Thymus (tissue), 14 donors: ENCODE results near the gene RAB19. TPM values are rescaled to one million over a fixed set of nuclear protein-coding genes. Genes with fewer than 3 reads are reported as not detected.
A peak's percentile ranks its signal among the peaks of the same experiment; 100 is the strongest.

Experiments
- DNase-seq, 9 donors: peaks; one replicate each; pipeline ENCODE4 v3.0.0-alpha.2; 2013; ENCODE audit warnings: low spot score in 9 of 9, low read depth in 6 of 9, missing footprints in 1 of 9
- H3K27ac ChIP-seq, 2 donors: one replicate each; pipeline ENCODE4 v1.5.1; 2013; ENCODE audit warnings: control low read depth in 1 of 2, low read depth in 1 of 2, low read length in 1 of 2, mild to moderate bottlenecking in 1 of 2, moderate library complexity in 1 of 2
- H3K27me3 ChIP-seq, 2 donors: one replicate each; pipeline ENCODE4 v1.5.1; 2013; ENCODE audit warnings: low read length in 1 of 2; ENCODE audit not compliant: control insufficient read depth in 2 of 2, insufficient read depth in 1 of 2
- H3K36me3 ChIP-seq, 2 donors: one replicate each; pipeline ENCODE4 v1.5.1; 2013; ENCODE audit warnings: low read length in 1 of 2, mild to moderate bottlenecking in 1 of 2, moderate library complexity in 1 of 2; ENCODE audit not compliant: control insufficient read depth in 2 of 2, insufficient read depth in 2 of 2
- H3K4me1 ChIP-seq, 2 donors: one replicate each; pipeline ENCODE4 v1.5.1; 2013; ENCODE audit warnings: low read length in 2 of 2; ENCODE audit not compliant: control insufficient read depth in 2 of 2, insufficient read depth in 2 of 2
- H3K4me3 ChIP-seq, 2 donors: one replicate each; pipeline ENCODE4 v1.5.1; 2013; ENCODE audit warnings: low read length in 2 of 2, control low read depth in 1 of 2, mild to moderate bottlenecking in 1 of 2
- H3K9me3 ChIP-seq, 2 donors: one replicate each; pipeline ENCODE4 v1.5.1; 2013; ENCODE audit warnings: low read length in 1 of 2, mild to moderate bottlenecking in 1 of 2; ENCODE audit not compliant: control insufficient read depth in 2 of 2, insufficient read depth in 1 of 2
- WGBS: extraction: QIAGEN DNeasy Blood & Tissue Kit; methylation state at CpG from one replicate; pipeline ENCODE4 v1.1.7; 2013; 5-methylcytosine and 5-hydroxymethylcytosine counted together
- long read RNA-seq, 10 donors: transcript quantifications; one replicate each; lab custom pipeline, GENCODE V29; 2026
- polyA plus RNA-seq: library from polyadenylated mRNA; stranded (reverse); fragments of 200-250 nt; gene quantifications from one replicate; pipeline ENCODE4 v1.2.3, GENCODE V29; 2013
- total RNA-seq: library from RNA; stranded (reverse); fragments of 120-200 nt; gene quantifications from one replicate; pipeline ENCODE4 v1.2.4, GENCODE V29; 2013
- donor health status: healthy.

Gene RAB19, protein sequence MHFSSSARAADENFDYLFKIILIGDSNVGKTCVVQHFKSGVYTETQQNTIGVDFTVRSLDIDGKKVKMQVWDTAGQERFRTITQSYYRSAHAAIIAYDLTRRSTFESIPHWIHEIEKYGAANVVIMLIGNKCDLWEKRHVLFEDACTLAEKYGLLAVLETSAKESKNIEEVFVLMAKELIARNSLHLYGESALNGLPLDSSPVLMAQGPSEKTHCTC
- total RNA-seq (2.5 TPM), polyA plus RNA-seq (0.50 TPM)
- long read RNA-seq, donor 1 = 0 reads
- long read RNA-seq, donor 2 = 0 reads
- long read RNA-seq, donor 3, partial matches to known transcripts = 0 of 1 reads
- long read RNA-seq, donor 3, other reads (novel, unspliced or antisense) = 0 of 1 reads
- long read RNA-seq, donor 4, partial matches to known transcripts = 0 of 1 reads
- long read RNA-seq, donor 4, other reads (novel, unspliced or antisense) = 0 of 1 reads
- long read RNA-seq, donor 5 = 0 reads
- long read RNA-seq, donor 6 = 0 reads
- long read RNA-seq, donor 7 = 0 reads
- long read RNA-seq, donor 8 = 0 reads
- long read RNA-seq, donor 9, partial matches to known transcripts = 0 of 1 reads
- long read RNA-seq, donor 9, other reads (novel, unspliced or antisense) = 0 of 1 reads
- long read RNA-seq, donor 10, partial matches to known transcripts = 0 of 1 reads
- long read RNA-seq, donor 10, other reads (novel, unspliced or antisense) = 0 of 1 reads

DNA sequence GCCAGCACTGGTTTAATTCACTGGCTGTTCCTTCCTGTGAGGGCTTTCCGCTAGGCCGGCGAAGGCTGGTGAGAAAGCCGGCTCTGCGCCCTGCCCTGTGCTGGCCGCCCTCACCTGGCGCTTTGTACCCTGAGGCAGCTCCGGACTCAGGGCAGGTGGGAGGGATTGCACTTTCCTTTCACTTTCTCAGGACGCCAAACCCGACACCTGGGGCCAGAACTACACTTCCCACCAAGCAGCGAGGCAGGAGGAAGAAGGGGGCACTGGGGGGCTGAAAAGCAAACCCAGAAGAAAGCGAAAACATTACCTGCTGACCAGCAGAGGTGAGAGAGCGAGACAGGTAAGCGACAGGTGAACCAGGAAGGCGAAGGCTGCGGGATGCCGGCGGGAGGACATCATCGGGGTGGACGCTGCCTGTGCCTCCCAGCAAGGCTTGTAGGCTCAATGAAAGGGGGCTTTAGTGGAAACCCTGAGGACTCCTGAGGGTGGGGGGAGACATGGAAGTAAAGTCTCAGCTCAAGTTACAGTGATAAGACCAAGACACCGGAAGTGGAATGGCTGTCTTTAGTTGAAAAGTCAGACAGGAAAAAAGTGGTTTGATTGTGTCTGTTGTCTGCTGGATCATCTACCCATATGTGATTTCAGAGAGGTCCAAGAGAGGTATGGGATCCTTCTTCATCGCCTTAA lies at the start of gene RAB19:
Gene RAB19, plus strand, starts transcription at position 181 of the 687 bp plus-strand sequence. CDS start 3,589 bp downstream, outside the sequence.
- Histone ChIP-seq H3K36me3 (no peaks in the 10 kb centered on the region), H3K9me3 (no peaks in the 10 kb centered on the region), H3K27me3 (no peaks in the 10 kb centered on the region), H3K27ac (peak within 1 kb of the TSS; percentile 83 to 93), H3K4me1 (peaks cover 5 to 13% of the 10 kb centered on the region in 2 donors), H3K4me3 (peak within 1 kb of the TSS; percentile 53 to 66)
- DNase-seq = peak in 5 of 9 donors; percentile 43 to 80 (median 53)
- WGBS = 7% methylated on average over 22 of the region's 22 CpGs

DNA sequence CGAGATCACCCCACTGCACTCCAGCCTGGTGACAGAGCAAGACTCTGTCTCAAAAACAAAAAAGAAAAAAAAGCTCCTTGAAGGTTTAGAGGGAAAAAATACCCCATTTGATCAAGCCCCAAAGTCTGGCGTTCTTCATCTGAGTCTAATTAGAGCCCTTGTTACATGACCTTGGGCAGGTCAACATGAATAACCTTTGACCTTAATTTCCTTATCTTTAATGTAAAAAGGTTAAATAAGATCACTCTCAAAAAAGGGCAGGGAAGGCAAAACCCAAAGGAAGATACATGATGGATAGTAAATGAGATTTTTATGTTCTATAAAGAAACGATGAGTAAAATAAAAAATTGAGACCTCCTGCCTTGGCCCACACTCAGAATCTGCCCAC lies 45.8 kb upstream of the RAB19 start:
- no peak overlapping the region for H3K27ac ChIP-seq

DNA sequence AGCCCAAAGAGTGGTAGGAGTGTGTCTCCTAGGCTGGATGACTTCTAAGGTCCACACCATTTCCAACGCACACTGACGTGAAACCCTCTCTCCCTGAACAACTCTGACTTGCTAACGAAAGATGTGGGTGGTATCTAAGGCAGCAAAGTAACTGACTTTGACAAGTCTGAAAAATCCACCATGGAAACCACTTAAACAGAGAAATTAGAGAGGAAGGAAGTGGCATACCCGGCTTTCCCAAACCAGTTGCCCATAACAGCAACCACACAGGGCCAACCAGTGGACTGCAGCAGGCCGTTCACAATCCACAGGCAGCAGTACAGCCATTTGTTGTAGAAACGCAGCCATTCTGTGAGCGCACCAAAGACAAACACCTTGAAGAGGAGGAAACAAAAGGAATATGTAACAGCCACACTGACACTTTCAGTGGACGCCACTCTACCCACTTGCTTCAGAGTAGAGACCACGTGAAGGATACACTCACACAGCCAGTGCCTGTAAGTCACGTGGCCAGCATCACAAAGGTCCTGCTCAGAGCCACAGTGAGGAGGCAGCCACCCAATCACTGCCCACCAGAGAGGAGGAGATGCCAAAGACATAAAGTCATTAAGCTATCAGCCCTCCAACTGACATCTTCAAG lies 45.3 kb upstream of the RAB19 start:
- no peak for DNase-seq
- Histone ChIP-seq H3K4me1 (peaks cover 0 to 7% of the 10 kb centered on the region in 2 donors), H3K4me3 (no peak overlapping the region), H3K36me3 (peaks cover 22% of the 10 kb centered on the region in 2 donors), H3K9me3 (peaks cover 0 to 3% of the 10 kb centered on the region in 2 donors), H3K27me3 (no peaks in the 10 kb centered on the region), H3K27ac (no peak overlapping the region)
- WGBS = 74% methylated on average over 10 of the region's 10 CpGs

More for the DNA sequence above, 45.8 kb upstream of the RAB19 start:
- H3K36me3 ChIP-seq = peaks cover 22% of the 10 kb centered on the region in 2 donors
- WGBS = 98% methylated on average over 3 of the region's 3 CpGs
- H3K9me3 ChIP-seq = peaks cover 0 to 3% of the 10 kb centered on the region in 2 donors
- H3K4me1 ChIP-seq = peaks cover 0 to 7% of the 10 kb centered on the region in 2 donors
- DNase-seq = no peak
- H3K4me3 ChIP-seq = no peak overlapping the region
- H3K27me3 ChIP-seq = no peaks in the 10 kb centered on the region

DNA sequence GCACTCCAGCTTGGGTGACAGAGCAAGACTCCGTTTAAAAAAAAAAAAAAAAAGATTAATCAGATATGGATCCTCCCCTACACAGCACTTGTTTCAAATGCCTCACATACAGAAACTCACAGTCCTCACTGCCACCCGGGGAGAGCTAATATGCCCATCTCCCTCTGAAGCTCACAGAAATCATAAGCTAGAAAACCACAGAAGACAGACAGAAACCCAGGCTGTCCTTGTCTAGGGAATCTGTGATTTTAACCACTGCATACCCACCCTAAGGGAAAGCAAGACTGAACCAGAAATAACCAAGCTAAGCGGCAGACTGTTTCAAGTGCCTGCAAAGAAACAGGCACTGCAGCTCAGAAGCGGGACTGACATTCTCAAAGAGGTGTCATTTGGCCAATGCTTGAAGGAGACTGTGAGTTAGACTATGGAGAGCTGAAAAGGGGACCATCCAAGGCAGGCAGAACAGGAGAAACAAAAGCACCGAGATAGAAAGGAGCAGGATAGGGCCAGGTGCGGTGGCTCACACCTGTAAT lies 43.1 kb upstream of the RAB19 start:
- Histone ChIP-seq H3K27me3 (no peaks in the 10 kb centered on the region), H3K27ac (no peak overlapping the region), H3K4me3 (no peak overlapping the region), H3K9me3 (peaks cover 0 to 3% of the 10 kb centered on the region in 2 donors), H3K36me3 (peaks cover 18 to 24% of the 10 kb centered on the region in 2 donors), H3K4me1 (peaks cover 0 to 7% of the 10 kb centered on the region in 2 donors)
- no peak for DNase-seq
- 90% methylated on average over 6 of the region's 6 CpGs for WGBS

DNA sequence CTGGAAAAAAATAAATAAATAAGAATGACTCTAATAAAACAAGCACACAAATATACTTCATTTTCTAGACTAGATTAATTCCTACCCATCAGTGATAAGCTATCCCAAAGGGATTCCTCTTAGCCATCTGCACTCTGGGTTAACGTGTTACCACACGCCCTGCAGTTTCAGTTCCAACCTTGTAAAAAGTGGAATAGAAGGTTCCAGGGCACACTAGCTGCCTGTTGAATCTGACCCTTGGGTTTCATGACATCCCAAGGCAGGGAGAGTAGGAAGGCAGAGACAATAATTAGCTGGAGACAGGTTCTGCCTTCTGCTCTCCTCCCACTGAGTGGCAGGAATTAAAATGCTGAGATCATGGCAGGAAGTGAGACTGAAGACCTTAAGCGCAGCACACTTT lies 39.0 kb upstream of the RAB19 start:
- WGBS = 90% methylated on average over 3 of the region's 3 CpGs
- no peaks in the 10 kb centered on the region for H3K27me3 ChIP-seq
- no peak for DNase-seq
- no peaks in the 10 kb centered on the region for H3K4me1 ChIP-seq
- H3K27ac ChIP-seq = no peak overlapping the region
- peaks cover 0 to 3% of the 10 kb centered on the region in 2 donors for H3K9me3 ChIP-seq
- no peak overlapping the region for H3K4me3 ChIP-seq
- H3K36me3 ChIP-seq = peaks cover 16 to 18% of the 10 kb centered on the region in 2 donors

DNA sequence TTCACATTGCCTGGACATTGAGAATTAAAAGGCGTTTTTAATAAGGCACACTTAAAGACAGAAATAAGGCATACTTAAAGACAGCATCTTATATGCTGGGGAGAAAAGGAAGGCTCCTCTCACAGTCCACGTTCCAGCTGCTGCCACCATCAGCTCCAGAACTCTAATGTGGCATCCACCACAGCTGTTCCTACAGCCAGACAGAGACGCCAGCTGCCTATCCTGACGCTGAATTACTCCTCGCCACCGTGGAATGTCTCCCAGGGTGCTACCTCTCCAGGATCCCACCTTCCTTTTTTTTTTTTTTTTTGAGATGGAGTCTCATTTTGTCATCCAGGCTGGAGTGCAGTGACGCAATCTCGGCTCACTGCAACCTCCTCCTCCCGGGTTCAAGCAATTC lies 36.3 kb upstream of the RAB19 start:
- Histone ChIP-seq H3K4me1 (no peaks in the 10 kb centered on the region), H3K36me3 (peaks cover 16 to 18% of the 10 kb centered on the region in 2 donors), H3K27ac (no peak overlapping the region), H3K27me3 (no peaks in the 10 kb centered on the region), H3K4me3 (no peak overlapping the region), H3K9me3 (no peaks in the 10 kb centered on the region)
- WGBS = 93% methylated on average over 9 of the region's 9 CpGs
- no peak for DNase-seq

DNA sequence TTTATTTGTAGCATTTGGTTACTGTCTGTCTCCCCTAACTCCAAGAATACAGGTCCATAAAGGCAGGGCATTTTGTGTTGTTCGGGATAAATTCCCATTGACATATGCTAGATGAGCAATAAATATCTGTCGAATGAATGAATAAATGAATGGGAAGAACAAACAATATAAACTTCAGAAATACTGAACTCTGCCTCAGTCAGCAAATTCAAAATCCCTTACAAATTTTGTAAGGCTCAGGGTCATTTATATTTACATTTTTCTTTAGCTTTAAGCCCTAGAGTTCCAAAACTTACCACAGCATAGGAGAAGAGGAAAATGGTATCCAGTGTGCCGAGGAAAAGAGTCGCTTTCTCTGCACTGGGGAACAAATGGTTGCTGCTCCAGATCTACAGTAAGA lies 34.6 kb upstream of the RAB19 start:
- Histone ChIP-seq H3K9me3 (no peaks in the 10 kb centered on the region), H3K27me3 (no peaks in the 10 kb centered on the region), H3K27ac (no peak overlapping the region), H3K4me1 (no peaks in the 10 kb centered on the region), H3K4me3 (no peak overlapping the region), H3K36me3 (peaks cover 12 to 13% of the 10 kb centered on the region in 2 donors)
- 97% methylated on average over 4 of the region's 4 CpGs for WGBS
- DNase-seq = no peak

DNA sequence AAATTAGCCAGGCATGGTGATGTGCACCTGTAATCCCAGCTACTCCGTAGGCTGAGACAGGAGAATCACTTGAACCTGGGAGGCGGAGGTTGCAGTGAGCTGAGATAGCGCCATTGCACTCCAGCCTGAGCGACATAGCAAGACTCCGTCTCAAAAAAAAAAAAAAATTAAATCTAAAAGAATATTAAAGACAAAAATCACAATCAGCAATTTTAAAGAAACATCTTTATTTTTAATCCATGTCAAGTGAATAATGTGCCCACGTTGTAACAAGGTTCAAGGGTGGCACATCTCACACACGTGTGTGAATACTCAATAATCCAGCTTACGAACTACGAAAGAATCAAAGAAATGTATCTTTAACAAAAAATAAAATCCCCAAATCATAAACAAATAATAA lies 28.5 kb upstream of the RAB19 start:
- Histone ChIP-seq H3K27me3 (no peaks in the 10 kb centered on the region), H3K36me3 (peaks cover 13 to 26% of the 10 kb centered on the region in 2 donors), H3K9me3 (no peaks in the 10 kb centered on the region), H3K27ac (peak overlapping the region in 1 of 2 donors; percentile 85), H3K4me1 (peaks cover 0 to 11% of the 10 kb centered on the region in 2 donors), H3K4me3 (no peak overlapping the region)
- DNase-seq = no peak
- WGBS = over 99% methylated on average over 9 of the region's 9 CpGs
